ENCODE results near the gene RAB23.
A peak's percentile ranks its signal among the peaks of the same experiment; 100 is the strongest.
"Not testable (repeated sequence)": the region's sequence is repeated elsewhere in the genome, so short reads cannot be mapped to it uniquely, and the experiment has no call there.

RAB23 gene

GRCh38 chr6:57221936-57222742, at the start of gene RAB23:
Gene RAB23, minus strand, starts transcription at chr6:57222307. Its CDS starts 11,927 bp downstream, at chr6:57210380.
- DNase-seq, result peak; percentile 86 to 87

GRCh38 chr6:57268294-57268640, 46.2 kb upstream of the RAB23 start:
- DNase-seq, result no peak

- peak; percentile 24 to 41 for DNase-seq
Observed at GRCh38 chr6:57267586-57268293, 45.6 kb upstream of the RAB23 start.

- DNase-seq, result no peak
Observed at GRCh38 chr6:57265755-57266221, 43.7 kb upstream of the RAB23 start.

- no peak for DNase-seq
Observed at GRCh38 chr6:57263739-57264138, 41.6 kb upstream of the RAB23 start.

- DNase-seq, result no peak
Observed at GRCh38 chr6:57262901-57263694, 41.0 kb upstream of the RAB23 start.

- DNase-seq, result no peak
Observed at GRCh38 chr6:57262488-57262887, 40.4 kb upstream of the RAB23 start.

- DNase-seq, result no peak
Observed at GRCh38 chr6:57261926-57262325, 39.8 kb upstream of the RAB23 start.

- no peak for DNase-seq
Observed at GRCh38 chr6:57259064-57259463, 37.0 kb upstream of the RAB23 start.

- no peak for DNase-seq
Observed at GRCh38 chr6:57257911-57258541, 35.9 kb upstream of the RAB23 start.

- no peak for DNase-seq
Observed at GRCh38 chr6:57256541-57256940, 34.4 kb upstream of the RAB23 start.

- DNase-seq, result no peak
Observed at GRCh38 chr6:57255451-57256169, 33.5 kb upstream of the RAB23 start.

GRCh38 chr6:57254055-57254717, 32.1 kb upstream of the RAB23 start:
- DNase-seq, result no peak

- DNase-seq, result no peak
Observed at GRCh38 chr6:57252975-57253374, 30.9 kb upstream of the RAB23 start.

GRCh38 chr6:57252137-57252536, 30.0 kb upstream of the RAB23 start:
- no peak for DNase-seq

- no peak for DNase-seq
Observed at GRCh38 chr6:57250348-57250747, 28.2 kb upstream of the RAB23 start.

GRCh38 chr6:57248311-57248895, 26.3 kb upstream of the RAB23 start:
- no peak for DNase-seq

GRCh38 chr6:57247603-57248002, 25.5 kb upstream of the RAB23 start:
- DNase-seq, result no peak

GRCh38 chr6:57246307-57246706, 24.2 kb upstream of the RAB23 start:
- DNase-seq, result no peak

- DNase-seq, result no peak
Observed at GRCh38 chr6:57243954-57244353, 21.8 kb upstream of the RAB23 start.

GRCh38 chr6:57243526-57243925, 21.4 kb upstream of the RAB23 start:
- DNase-seq, result not testable (repeated sequence)
